GM18507 (cell line): ENCODE results near the gene OR6K6.

Source experiments
- DNase-seq: peaks from one replicate; pipeline ENCODE4 v3.0.0; 2011; ENCODE audit warnings: low read depth; ENCODE audit not compliant: insufficient read length; ENCODE audit errors: extremely low spot score
- FAIRE-seq: peaks from 2 replicates; lab custom pipeline; 2011; peaks lifted over from hg19 to GRCh38; lab: Jason Lieb, UNC

Gene OR6K6

GRCh38 chr1:158798531-158798930 lies 44.0 kb downstream of the OR6K6 start:
- DNase-seq: no peak
- no peak for FAIRE-seq

- DNase-seq (no peak), FAIRE-seq (no peak)
Observed at GRCh38 chr1:158799689-158800088, 45.2 kb downstream of the OR6K6 start.

- FAIRE-seq (no peak), DNase-seq (no peak)
Observed at GRCh38 chr1:158800526-158800925, 46.0 kb downstream of the OR6K6 start.

- DNase-seq (no peak), FAIRE-seq (no peak)
Observed at GRCh38 chr1:158801396-158801795, 46.9 kb downstream of the OR6K6 start.

- DNase-seq (no peak), FAIRE-seq (no peak)
Observed at GRCh38 chr1:158803678-158804077, 49.2 kb downstream of the OR6K6 start.
